CD4-positive, alpha-beta memory T cell (primary cell): ENCODE measurements around the gene PKLR. TPM values are rescaled to one million over a fixed set of nuclear protein-coding genes. Genes with fewer than 3 reads are reported as not detected.
A peak's percentile ranks its signal among the peaks of the same experiment; 100 is the strongest.
"Not testable (repeated sequence)": the region's sequence is repeated elsewhere in the genome, so short reads cannot be mapped to it uniquely, and the experiment has no call there.

ENCODE experiments used
- CTCF ChIA-PET: fragments of 350-600 bp; sonication (Branson Sonifier 250); formaldehyde crosslinking; loops from one replicate; lab custom pipeline; 2021; ENCODE audit warnings: inconsistent platforms; ENCODE audit not compliant: partially characterized antibody; lab: Charles Lee
- POLR2A ChIA-PET: fragments of 350-600 bp; sonication (Branson Sonifier 250); formaldehyde crosslinking; loops from one replicate; lab custom pipeline; 2021; ENCODE audit not compliant: partially characterized antibody; lab: Charles Lee
- DNase-seq, 5 donors: peaks; one replicate each; pipeline versions ENCODE4 v3.0.0 to v3.0.0-alpha.2; 2020 to 2022; ENCODE audit warnings: mixed read lengths in 1 of 5
- H3K27ac ChIP-seq: one replicate; pipeline ENCODE4 v1.7.0; 2013; ENCODE audit warnings: low read depth, low read length
- H3K27me3 ChIP-seq: 2 replicates; pipeline ENCODE4 v1.7.0; 2013; ENCODE audit warnings: mild to moderate bottlenecking, low read length, moderate library complexity; ENCODE audit not compliant: insufficient read depth
- H3K36me3 ChIP-seq: 2 replicates; pipeline ENCODE4 v1.7.0; 2013; ENCODE audit warnings: mild to moderate bottlenecking, low read length, moderate library complexity; ENCODE audit not compliant: insufficient read depth
- H3K4me1 ChIP-seq: 2 replicates; pipeline ENCODE4 v1.7.0; 2013; ENCODE audit warnings: mild to moderate bottlenecking, low read length, moderate library complexity; ENCODE audit not compliant: insufficient read depth
- H3K4me3 ChIP-seq, 2 donors: one replicate each; pipeline ENCODE4 v1.7.0; 2013; ENCODE audit warnings: low read length in 2 of 2, mild to moderate bottlenecking in 1 of 2
- H3K9me3 ChIP-seq, 2 donors: one replicate each; pipeline ENCODE4 v1.7.0; 2013; ENCODE audit warnings: low read length in 2 of 2, control low read depth in 1 of 2; ENCODE audit not compliant: control insufficient read depth in 1 of 2
- H3K27ac Mint-ChIP-seq, 7 donors: one replicate each; pipeline ENCODE4 v1.8.0; 2020 to 2021; ENCODE audit warnings: mixed read lengths in 7 of 7, mild to moderate bottlenecking in 6 of 7, inconsistent platforms in 3 of 7, moderate library complexity in 3 of 7
- H3K27me3 Mint-ChIP-seq, 2 donors: one replicate each; pipeline ENCODE4 v1.8.0; 2020 to 2021; ENCODE audit warnings: mixed read lengths in 2 of 2
- H3K36me3 Mint-ChIP-seq, 2 donors: one replicate each; pipeline ENCODE4 v1.8.0; 2020 to 2021; ENCODE audit warnings: mixed read lengths in 2 of 2, inconsistent platforms in 1 of 2, mild to moderate bottlenecking in 1 of 2
- H3K4me1 Mint-ChIP-seq, 4 donors: one replicate each; pipeline ENCODE4 v1.8.0; 2020 to 2021; ENCODE audit warnings: mixed read lengths in 4 of 4, mild to moderate bottlenecking in 1 of 4
- H3K4me3 Mint-ChIP-seq, 8 donors: one replicate each; pipeline ENCODE4 v1.8.0; 2020 to 2021; ENCODE audit warnings: mixed read lengths in 8 of 8, mild to moderate bottlenecking in 7 of 8, moderate library complexity in 6 of 8, inconsistent platforms in 3 of 8
- H3K9me3 Mint-ChIP-seq, 8 donors: one replicate each; pipeline ENCODE4 v1.8.0; 2020 to 2021; ENCODE audit warnings: mixed read lengths in 8 of 8, mild to moderate bottlenecking in 5 of 8, inconsistent platforms in 3 of 8, moderate library complexity in 1 of 8
- intact Hi-C: fragments of 100-400 bp; cut with micrococcal nuclease; formaldehyde crosslinking; loops from one replicate; pipeline ENCODE4 v1.15.1; 2023
- polyA plus RNA-seq, 2 donors: library from polyadenylated mRNA; unstranded; fragments of 300-500 nt; fragmentation: Illumina TruSeq; gene quantifications; one replicate each; pipeline ENCODE4 v1.2.3, GENCODE V29; 2021
- total RNA-seq, 2 experiments: library from RNA; stranded (reverse); gene quantifications; one replicate each; pipeline ENCODE4 v1.2.3, GENCODE V29; 2021

Gene PKLR
- total and polyA plus RNA-seq, 4 experiments from 2014 or later = not detected

GRCh38 chr1:155297384-155297783 lies 3.9 kb downstream of the PKLR start:
- Mint-ChIP-seq H3K4me1 (peaks cover 0 to 8% (median 4%) of the 10 kb centered on the region in 4 donors), H3K36me3 (no peaks in the 10 kb centered on the region), H3K27ac (peak overlapping the region in 1 of 7 donors; percentile 22), H3K9me3 (peaks cover 0 to 2% (median 0%) of the 10 kb centered on the region in 8 donors), H3K27me3 (peaks cover 22 to 33% of the 10 kb centered on the region in 2 donors), H3K4me3 (no peak overlapping the region)
- no peak overlapping the region for H3K27ac ChIP-seq
- H3K27me3 ChIP-seq = peaks cover 10% of the 10 kb centered on the region
- H3K36me3 ChIP-seq = no peaks in the 10 kb centered on the region
- no peaks in the 10 kb centered on the region for H3K9me3 ChIP-seq
- intact Hi-C loops = no loop called here
- H3K4me3 ChIP-seq = no peak overlapping the region
- ChIA-PET CTCF (no interaction called here), POLR2A (interaction anchor here (1.0 kb wide), 1 partner anchor 10 kb away, joined by 3 read pairs; no protein-coding TSS in a partner anchor)
- DNase-seq = no peak
- peaks cover 6% of the 10 kb centered on the region for H3K4me1 ChIP-seq

GRCh38 chr1:155296661-155297060 lies 4.6 kb downstream of the PKLR start:
- Mint-ChIP-seq H3K27ac (no peak overlapping the region), H3K4me3 (no peak overlapping the region), H3K27me3 (peaks cover 22 to 33% of the 10 kb centered on the region in 2 donors), H3K9me3 (peaks cover 0 to 2% (median 0%) of the 10 kb centered on the region in 8 donors), H3K4me1 (peaks cover 0 to 8% (median 4%) of the 10 kb centered on the region in 4 donors), H3K36me3 (no peaks in the 10 kb centered on the region)
- peaks cover 10% of the 10 kb centered on the region for H3K27me3 ChIP-seq
- no peak overlapping the region for H3K4me3 ChIP-seq
- peaks cover 6% of the 10 kb centered on the region for H3K4me1 ChIP-seq
- POLR2A ChIA-PET = no interaction called here
- no peaks in the 10 kb centered on the region for H3K36me3 ChIP-seq
- H3K9me3 ChIP-seq = no peaks in the 10 kb centered on the region
- no peak for DNase-seq
- intact Hi-C loops = no loop called here
- H3K27ac ChIP-seq = no peak overlapping the region
- CTCF ChIA-PET = no interaction called here

GRCh38 chr1:155295942-155296267 lies 5.3 kb downstream of the PKLR start:
- Mint-ChIP-seq H3K27ac (no peak overlapping the region), H3K9me3 (peaks cover 0 to 2% (median 0%) of the 10 kb centered on the region in 8 donors), H3K36me3 (no peaks in the 10 kb centered on the region), H3K4me1 (peaks cover 0 to 8% (median 4%) of the 10 kb centered on the region in 4 donors), H3K27me3 (peaks cover 22 to 32% of the 10 kb centered on the region in 2 donors), H3K4me3 (no peak overlapping the region)
- Histone ChIP-seq H3K4me1 (peaks cover 6% of the 10 kb centered on the region), H3K4me3 (no peak overlapping the region), H3K36me3 (no peaks in the 10 kb centered on the region), H3K27ac (no peak overlapping the region), H3K9me3 (no peaks in the 10 kb centered on the region), H3K27me3 (peaks cover 10% of the 10 kb centered on the region)
- CTCF ChIA-PET = interaction anchor here (0.8 kb wide), 1 partner anchor 28 kb away, joined by 3 read pairs; no protein-coding TSS in a partner anchor
- no peak for DNase-seq
- intact Hi-C loops = no loop called here
- POLR2A ChIA-PET = no interaction called here

GRCh38 chr1:155295183-155295941 lies 5.9 kb downstream of the PKLR start:
- no peak overlapping the region for H3K27ac ChIP-seq
- peaks cover 6% of the 10 kb centered on the region for H3K4me1 ChIP-seq
- H3K36me3 ChIP-seq = no peaks in the 10 kb centered on the region
- no peaks in the 10 kb centered on the region for H3K36me3 Mint-ChIP-seq
- no peak for DNase-seq
- peaks cover 21 to 32% of the 10 kb centered on the region in 2 donors for H3K27me3 Mint-ChIP-seq
- intact Hi-C loops = no loop called here
- H3K4me3 Mint-ChIP-seq = no peak overlapping the region
- H3K9me3 Mint-ChIP-seq = peaks cover 0 to 2% (median 0%) of the 10 kb centered on the region in 8 donors
- peaks cover 0 to 8% (median 4%) of the 10 kb centered on the region in 4 donors for H3K4me1 Mint-ChIP-seq
- no peak overlapping the region for H3K4me3 ChIP-seq
- ChIA-PET POLR2A (no interaction called here), CTCF (interaction anchor here (0.8 kb wide), 1 partner anchor 28 kb away, joined by 3 read pairs; no protein-coding TSS in a partner anchor)
- H3K27me3 ChIP-seq = peaks cover 10% of the 10 kb centered on the region
- no peaks in the 10 kb centered on the region for H3K9me3 ChIP-seq
- H3K27ac Mint-ChIP-seq = no peak overlapping the region

GRCh38 chr1:155294520-155295182 lies 6.6 kb downstream of the PKLR start:
- H3K27ac ChIP-seq = no peak overlapping the region
- CTCF ChIA-PET = no interaction called here
- peaks cover 0 to 8% (median 4%) of the 10 kb centered on the region in 4 donors for H3K4me1 Mint-ChIP-seq
- no peaks in the 10 kb centered on the region for H3K36me3 ChIP-seq
- H3K4me3 Mint-ChIP-seq = peak overlapping the region in 1 of 8 donors; percentile 36
- peaks cover 6% of the 10 kb centered on the region for H3K4me1 ChIP-seq
- H3K9me3 Mint-ChIP-seq = peaks cover 0 to 2% (median 0%) of the 10 kb centered on the region in 8 donors
- H3K27me3 Mint-ChIP-seq = peaks cover 20 to 35% of the 10 kb centered on the region in 2 donors
- no peak for DNase-seq
- peaks cover 10% of the 10 kb centered on the region for H3K27me3 ChIP-seq
- no peak overlapping the region for H3K4me3 ChIP-seq
- H3K36me3 Mint-ChIP-seq = no peaks in the 10 kb centered on the region
- intact Hi-C loops = no loop called here
- POLR2A ChIA-PET = no interaction called here
- no peak overlapping the region for H3K27ac Mint-ChIP-seq
- H3K9me3 ChIP-seq = no peaks in the 10 kb centered on the region

- no peak overlapping the region for H3K27ac ChIP-seq
- no peak for DNase-seq
- H3K36me3 ChIP-seq = no peaks in the 10 kb centered on the region
- H3K27me3 ChIP-seq = peaks cover 10% of the 10 kb centered on the region
- ChIA-PET POLR2A (no interaction called here), CTCF (interaction anchor here (1.1 kb wide), 1 partner anchor 43 kb away, joined by 4 read pairs; no protein-coding TSS in a partner anchor)
- peaks cover 0 to 2% (median 0%) of the 10 kb centered on the region in 8 donors for H3K9me3 Mint-ChIP-seq
- H3K4me3 Mint-ChIP-seq = no peak overlapping the region
- H3K4me3 ChIP-seq = no peak overlapping the region
- H3K27ac Mint-ChIP-seq = no peak overlapping the region
- intact Hi-C loops = no loop called here
- H3K27me3 Mint-ChIP-seq = peaks cover 20 to 35% of the 10 kb centered on the region in 2 donors
- H3K4me1 Mint-ChIP-seq = peaks cover 0 to 8% (median 4%) of the 10 kb centered on the region in 4 donors
- peaks cover 6% of the 10 kb centered on the region for H3K4me1 ChIP-seq
- H3K36me3 Mint-ChIP-seq = no peaks in the 10 kb centered on the region
- H3K9me3 ChIP-seq = no peaks in the 10 kb centered on the region
Observed at GRCh38 chr1:155293086-155293749, 8.0 kb downstream of the PKLR start.

GRCh38 chr1:155291006-155291405 lies 10.2 kb downstream of the PKLR start:
- POLR2A ChIA-PET = not testable (repeated sequence)

More at GRCh38 chr1:155291006-155291405, 10.2 kb downstream of the PKLR start:
- Mint-ChIP-seq H3K27ac (peak overlapping the region in 1 of 7 donors; percentile 53), H3K27me3 (peaks cover 13 to 19% of the 10 kb centered on the region in 2 donors)
- H3K36me3 ChIP-seq, DNase-seq, H3K9me3 Mint-ChIP-seq, H3K27ac ChIP-seq, H3K4me1 Mint-ChIP-seq, intact Hi-C loops, H3K36me3 Mint-ChIP-seq, H3K4me3 ChIP-seq, H3K9me3 ChIP-seq, H3K27me3 ChIP-seq, H3K4me1 ChIP-seq, H3K4me3 Mint-ChIP-seq: not testable (repeated sequence)
- CTCF ChIA-PET = interaction anchor here (1.2 kb wide), 1 partner anchor 40 kb away, joined by 3 read pairs; no protein-coding TSS in a partner anchor
